ENCODE measurements around the gene PRKACA.

Gene PRKACA

GRCh38 chr19:14072535-14073260 is 44.9 kb downstream of the PRKACA start, which contains the start of gene MISP3 (continued):
- TF ChIP-seq SP2 (tag by site-specific recombination; IDR thresholded peaks at IDR 0.05) (peak; percentile 69), ZBTB17 (tag by site-specific recombination; IDR thresholded peaks at IDR 0.05) (peak; percentile 80), ZNF223 (tag by site-specific recombination; IDR thresholded peaks at IDR 0.05) (no peak), ZNF518A (tag by site-specific recombination; conservative IDR thresholded peaks at IDR 0.05; ENCODE audit: low read depth) (no peak), KLF10 (tag by site-specific recombination; IDR thresholded peaks at IDR 0.05) (peak; percentile 75), PATZ1 (tag by site-specific recombination; IDR thresholded peaks at IDR 0.05) (peak; percentile 18), ZBTB8A (tag by site-specific recombination; IDR thresholded peaks at IDR 0.05) (peak; percentile 3; the same call in 1 of the 2 replicates), ZNF2 (tag by site-specific recombination; IDR thresholded peaks at IDR 0.05) (peak; percentile 26; the same call in 1 of the 2 replicates), ZNF335 (tag by site-specific recombination; conservative IDR thresholded peaks at IDR 0.05) (peak; percentile 86), ZNF830 (tag by site-specific recombination; IDR thresholded peaks at IDR 0.05; ENCODE audit: low read depth) (no peak), PBX3 (CRISPR knock-in tag; IDR thresholded peaks at IDR 0.05) (no peak), KLF16 (tag by site-specific recombination; IDR thresholded peaks at IDR 0.05) (peak; percentile 17; the same call in 1 of the 2 replicates), ZNF654 (tag by site-specific recombination; IDR thresholded peaks at IDR 0.05; ENCODE audit: low read depth) (no peak), SP3 (tag by site-specific recombination; IDR thresholded peaks at IDR 0.05) (peak; percentile 78), ZBTB6 (tag by site-specific recombination; IDR thresholded peaks at IDR 0.05) (peak; percentile 89), ZNF449 (tag by site-specific recombination; IDR thresholded peaks at IDR 0.05) (0 out of 2 replicates have a peak, but pooled peaks have one; percentile 34), ZNF184 (tag by site-specific recombination; IDR thresholded peaks at IDR 0.05) (no peak), ZNF513 (tag by site-specific recombination; IDR thresholded peaks at IDR 0.05) (no peak), ZNF600 (tag by site-specific recombination; IDR thresholded peaks at IDR 0.05) (peak; percentile 17; the same call in 1 of the 2 replicates)

All from HEK293 (cell line).